ENCODE results near the gene SPAG9.
A peak's percentile ranks its signal among the peaks of the same experiment; 100 is the strongest.

SPAG9 gene

DNA sequence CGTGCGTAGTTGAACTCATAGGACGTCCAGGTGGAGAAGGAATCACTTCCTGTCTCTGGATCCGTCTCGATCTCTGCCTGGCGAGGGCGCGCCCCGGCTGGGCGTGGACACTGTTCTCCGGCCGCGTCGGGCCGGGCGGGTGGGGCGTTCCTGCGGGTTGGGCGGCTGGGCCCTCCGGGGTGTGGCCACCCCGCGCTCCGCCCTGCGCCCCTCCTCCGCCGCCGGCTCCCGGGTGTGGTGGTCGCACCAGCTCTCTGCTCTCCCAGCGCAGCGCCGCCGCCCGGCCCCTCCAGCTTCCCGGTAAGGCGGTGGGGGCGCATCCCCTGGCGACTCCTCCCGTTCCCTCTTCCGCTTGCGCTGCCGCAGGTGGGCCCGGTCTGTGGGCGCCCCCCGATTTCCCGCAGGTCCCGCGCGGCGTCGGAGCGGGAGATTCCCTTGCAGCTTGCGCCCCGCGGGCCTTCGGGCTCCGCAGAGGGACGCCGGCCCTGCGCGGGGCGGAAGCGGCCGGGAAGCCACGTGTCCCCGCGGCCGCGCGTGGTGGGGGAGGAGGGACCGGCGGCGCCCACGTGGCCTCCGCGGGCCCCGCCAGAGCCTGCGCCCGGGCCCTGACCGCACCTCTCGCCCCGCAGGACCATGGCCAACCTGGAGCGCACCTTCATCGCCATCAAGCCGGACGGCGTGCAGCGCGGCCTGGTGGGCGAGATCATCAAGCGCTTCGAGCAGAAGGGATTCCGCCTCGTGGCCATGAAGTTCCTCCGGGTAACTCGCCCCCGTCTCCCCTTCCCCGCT lies 45.7 kb upstream of the SPAG9 start, which contains the start of gene NME2:
TSS of gene NME2 (plus strand) at position 214 of the 789 bp plus-strand sequence. CDS start at position 634, 420 bp downstream.
- Histone ChIP-seq H3K4me2 (ENCODE audit: insufficient read depth, low read length) (peak within 1 kb of the TSS; percentile 89), H3K9me3 (ENCODE audit: insufficient read depth, low read length, severe bottlenecking) (no peaks in the 10 kb centered on the region), H3K79me2 (ENCODE audit: insufficient read depth, low read length) (peaks cover 33% of the 10 kb centered on the region), H3K27ac (ENCODE audit: low read length) (peak within 1 kb of the TSS; percentile 87), H3K27me3 (ENCODE audit: insufficient read depth, low read length, poor library complexity) (no peaks in the 10 kb centered on the region), H4K20me1 (ENCODE audit: insufficient read depth, low read length) (peaks cover 24% of the 10 kb centered on the region; the same call in 1 of the 2 replicates), H2AFZ (ENCODE audit: low read depth, low read length) (peak within 1 kb of the TSS; percentile 97), H3K4me3 (ENCODE audit: low read depth in 1 of 2, low read length in 2 of 2) (peak within 1 kb of the TSS; percentile 82 to 96), H3K36me3 (ENCODE audit: insufficient read depth, low read length) (peaks cover 55% of the 10 kb centered on the region), H3K9ac (ENCODE audit: low read depth, low read length) (peak within 1 kb of the TSS; percentile 96), H3K4me1 (ENCODE audit: insufficient read depth, low read length) (peaks cover 30% of the 10 kb centered on the region)
- DNase-seq, result peak; percentile 84
- TF ChIP-seq, protein P1, sequence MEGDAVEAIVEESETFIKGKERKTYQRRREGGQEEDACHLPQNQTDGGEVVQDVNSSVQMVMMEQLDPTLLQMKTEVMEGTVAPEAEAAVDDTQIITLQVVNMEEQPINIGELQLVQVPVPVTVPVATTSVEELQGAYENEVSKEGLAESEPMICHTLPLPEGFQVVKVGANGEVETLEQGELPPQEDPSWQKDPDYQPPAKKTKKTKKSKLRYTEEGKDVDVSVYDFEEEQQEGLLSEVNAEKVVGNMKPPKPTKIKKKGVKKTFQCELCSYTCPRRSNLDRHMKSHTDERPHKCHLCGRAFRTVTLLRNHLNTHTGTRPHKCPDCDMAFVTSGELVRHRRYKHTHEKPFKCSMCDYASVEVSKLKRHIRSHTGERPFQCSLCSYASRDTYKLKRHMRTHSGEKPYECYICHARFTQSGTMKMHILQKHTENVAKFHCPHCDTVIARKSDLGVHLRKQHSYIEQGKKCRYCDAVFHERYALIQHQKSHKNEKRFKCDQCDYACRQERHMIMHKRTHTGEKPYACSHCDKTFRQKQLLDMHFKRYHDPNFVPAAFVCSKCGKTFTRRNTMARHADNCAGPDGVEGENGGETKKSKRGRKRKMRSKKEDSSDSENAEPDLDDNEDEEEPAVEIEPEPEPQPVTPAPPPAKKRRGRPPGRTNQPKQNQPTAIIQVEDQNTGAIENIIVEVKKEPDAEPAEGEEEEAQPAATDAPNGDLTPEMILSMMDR (IDR thresholded peaks at IDR 0.05; ENCODE audit: borderline replicate concordance, extremely low read depth, low read length, poor library complexity, severe bottlenecking), result peak; percentile 31
- no peak for TF ChIP-seq EZH2 (IDR thresholded peaks at IDR 0.05; ENCODE audit: borderline replicate concordance, low read depth, low read length, severe bottlenecking)
- peak; percentile 83 for ATAC-seq (ENCODE audit: insufficient read depth, low read depth)

DNA sequence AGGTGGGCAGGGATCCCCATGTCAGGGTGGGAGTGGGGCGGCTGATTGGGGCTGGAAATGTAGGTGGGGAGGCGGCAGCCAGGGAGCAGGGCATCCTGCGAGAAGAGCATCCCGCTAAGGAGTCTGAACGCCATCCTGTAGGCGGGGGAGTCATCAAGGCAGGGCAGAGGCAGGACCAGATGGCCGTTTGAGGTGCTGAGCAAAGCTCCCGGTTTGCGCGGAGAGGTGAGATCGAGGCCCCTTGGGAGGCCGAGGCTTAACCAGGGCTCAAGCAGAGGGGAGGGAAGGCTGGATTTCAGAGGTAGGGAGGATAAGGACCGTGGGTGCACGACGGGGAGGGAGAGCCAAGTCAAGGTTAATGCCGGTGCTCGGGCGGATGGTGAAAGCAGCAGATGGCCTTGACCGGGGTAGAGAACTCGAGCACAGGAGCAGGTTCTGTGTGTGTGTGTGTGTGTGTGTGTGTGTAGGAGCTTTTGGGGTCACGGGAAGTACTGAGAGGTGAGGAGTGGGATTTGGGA lies 45.1 kb upstream of the SPAG9 start:
- Histone ChIP-seq H3K27me3 (ENCODE audit: insufficient read depth, low read length, poor library complexity) (no peaks in the 10 kb centered on the region), H2AFZ (ENCODE audit: low read depth, low read length) (peak overlapping the region; percentile 97), H3K9me3 (ENCODE audit: insufficient read depth, low read length, severe bottlenecking) (no peaks in the 10 kb centered on the region), H3K9ac (ENCODE audit: low read depth, low read length) (peak overlapping the region; percentile 96), H3K79me2 (ENCODE audit: insufficient read depth, low read length) (peaks cover 33% of the 10 kb centered on the region), H3K36me3 (ENCODE audit: insufficient read depth, low read length) (peaks cover 55% of the 10 kb centered on the region), H3K4me2 (ENCODE audit: insufficient read depth, low read length) (peak overlapping the region; percentile 89), H3K4me1 (ENCODE audit: insufficient read depth, low read length) (peaks cover 30% of the 10 kb centered on the region), H4K20me1 (ENCODE audit: insufficient read depth, low read length) (peaks cover 17% of the 10 kb centered on the region; the same call in 1 of the 2 replicates), H3K27ac (ENCODE audit: low read length) (peak overlapping the region; percentile 87), H3K4me3 (ENCODE audit: low read depth in 1 of 2, low read length in 2 of 2) (peak overlapping the region; percentile 82 to 96; a peak in 3 of 4 replicates)
- ATAC-seq (ENCODE audit: insufficient read depth, low read depth) (peak; percentile 5), DNase-seq (peak; percentile 38)
- TF ChIP-seq EZH2 (IDR thresholded peaks at IDR 0.05; ENCODE audit: borderline replicate concordance, low read depth, low read length, severe bottlenecking), result no peak
- TF ChIP-seq, protein P1 (IDR thresholded peaks at IDR 0.05; ENCODE audit: borderline replicate concordance, extremely low read depth, low read length, poor library complexity, severe bottlenecking), result no peak

DNA sequence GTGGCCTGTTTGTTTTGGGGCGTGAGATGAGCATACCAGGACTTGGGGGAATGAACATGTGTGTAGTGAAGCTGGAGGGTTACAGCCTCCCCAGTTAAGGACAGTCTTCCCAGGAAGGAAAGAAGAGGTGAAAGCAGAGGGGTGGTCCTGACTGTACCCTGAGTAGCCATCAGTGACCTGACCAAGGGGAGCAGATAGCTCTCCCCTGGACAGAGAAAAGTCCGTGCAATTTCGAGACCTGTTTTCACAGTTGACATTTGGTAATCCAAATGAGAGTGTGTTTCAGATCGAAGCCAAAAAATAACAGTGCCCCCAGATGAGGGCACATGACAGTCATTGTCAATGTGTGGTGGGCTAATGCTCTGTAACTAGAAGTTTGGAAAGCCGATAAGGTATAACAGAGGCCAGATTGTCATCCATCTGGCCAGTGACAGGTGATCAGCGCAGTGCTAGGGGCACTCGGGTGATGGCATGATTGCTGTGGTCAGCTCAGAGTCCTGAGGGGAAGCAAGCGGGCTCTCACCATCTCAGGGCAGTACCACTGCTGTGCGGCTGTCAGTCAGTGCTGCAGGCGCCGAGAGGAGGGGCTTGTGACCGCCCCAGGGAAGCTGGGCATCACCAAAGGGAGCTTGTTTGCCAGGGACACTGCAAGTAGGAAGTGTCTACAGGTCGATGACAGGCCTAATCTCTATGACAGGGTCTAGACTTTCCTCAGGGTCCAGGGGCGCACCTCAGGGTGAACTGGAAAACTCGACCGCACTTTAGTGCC lies 44.4 kb upstream of the SPAG9 start:
- Histone ChIP-seq H3K4me1 (ENCODE audit: insufficient read depth, low read length) (peaks cover 30% of the 10 kb centered on the region), H3K4me2 (ENCODE audit: insufficient read depth, low read length) (peak overlapping the region; percentile 89; the same call in 1 of the 2 replicates), H3K79me2 (ENCODE audit: insufficient read depth, low read length) (peaks cover 33% of the 10 kb centered on the region), H3K4me3 (ENCODE audit: low read depth in 1 of 2, low read length in 2 of 2) (peak overlapping the region in 1 of 2 experiments; percentile 96; a peak in 2 of 4 replicates), H4K20me1 (ENCODE audit: insufficient read depth, low read length) (peaks cover 14% of the 10 kb centered on the region; the same call in 1 of the 2 replicates), H2AFZ (ENCODE audit: low read depth, low read length) (peak overlapping the region; percentile 97; the same call in 1 of the 2 replicates), H3K36me3 (ENCODE audit: insufficient read depth, low read length) (peaks cover 55% of the 10 kb centered on the region), H3K9me3 (ENCODE audit: insufficient read depth, low read length, severe bottlenecking) (no peaks in the 10 kb centered on the region), H3K27ac (ENCODE audit: low read length) (peak overlapping the region; percentile 87), H3K27me3 (ENCODE audit: insufficient read depth, low read length, poor library complexity) (no peaks in the 10 kb centered on the region), H3K9ac (ENCODE audit: low read depth, low read length) (peak overlapping the region; percentile 96)
- DNase-seq (no peak), ATAC-seq (ENCODE audit: insufficient read depth, low read depth) (no peak)
- TF ChIP-seq EZH2 (IDR thresholded peaks at IDR 0.05; ENCODE audit: borderline replicate concordance, low read depth, low read length, severe bottlenecking), result no peak
- TF ChIP-seq, protein P1 (IDR thresholded peaks at IDR 0.05; ENCODE audit: borderline replicate concordance, extremely low read depth, low read length, poor library complexity, severe bottlenecking), result no peak

Data from DND-41 (cell line).